ENCODE data around the gene CDH10.

- no peak for TF ChIP-seq CREM (CRISPR knock-in tag; IDR thresholded peaks at IDR 0.05)
- no peak for TF ChIP-seq ARID4B (CRISPR knock-in tag; IDR thresholded peaks at IDR 0.05; ENCODE audit: borderline replicate concordance)
- no peak for TF ChIP-seq ZNF121 (CRISPR knock-in tag; IDR thresholded peaks at IDR 0.05)
- TF ChIP-seq ZBTB43 (CRISPR knock-in tag; IDR thresholded peaks at IDR 0.05): no peak
- no peak for TF ChIP-seq NR2C2 (CRISPR knock-in tag; IDR thresholded peaks at IDR 0.05)
- TF ChIP-seq CTCF (IDR thresholded peaks at IDR 0.05): no peak
- TF ChIP-seq MYBL2 (CRISPR knock-in tag; IDR thresholded peaks at IDR 0.05): no peak
- no peak for TF ChIP-seq FOXJ3 (CRISPR knock-in tag; IDR thresholded peaks at IDR 0.05; ENCODE audit: borderline replicate concordance)
- no peak for TF ChIP-seq ELF4 (CRISPR knock-in tag; IDR thresholded peaks at IDR 0.05; ENCODE audit: low read depth)
- no peak for TF ChIP-seq ETV6 (CRISPR knock-in tag; IDR thresholded peaks at IDR 0.05)
- no peak for TF ChIP-seq SMAD3 (CRISPR knock-in tag; IDR thresholded peaks at IDR 0.05; ENCODE audit: borderline replicate concordance)
- TF ChIP-seq NFYB (CRISPR knock-in tag; conservative IDR thresholded peaks at IDR 0.05; ENCODE audit: low read depth): no peak
- TF ChIP-seq JUN (CRISPR knock-in tag; IDR thresholded peaks at IDR 0.05): no peak
These were observed 147.1 kb downstream of the CDH10 start for GRCh38 chr5:24497591-24498157.
